Gastroesophageal sphincter (tissue), 4 donors: ENCODE results near the gene PIGZ. TPM values are rescaled to one million over a fixed set of nuclear protein-coding genes. Genes with fewer than 3 reads are reported as not detected.
"Not testable (repeated sequence)": the region's sequence is repeated elsewhere in the genome, so short reads cannot be mapped to it uniquely, and the experiment has no call there.

ENCODE experiments used
- ATAC-seq: fragments of 150-250 bp; one replicate; pipeline ENCODE4 v1.9.1; 2016; ENCODE audit warnings: mild to moderate bottlenecking, moderate library complexity
- H3K27ac ChIP-seq, 4 donors: fragments of 200-600 bp; sonication (generic) in 3 of 4; 1 replicate in 3 of 4; 2 replicates in 1 of 4; pipeline ENCODE4 v1.5.1; 2016 to 2019
- H3K27me3 ChIP-seq: fragments of 200-600 bp; sonication (generic); one replicate; pipeline ENCODE4 v1.5.1; 2019
- H3K36me3 ChIP-seq, 2 donors: fragments of 200-600 bp; sonication (generic); one replicate each; pipeline ENCODE4 v1.5.1; 2019; ENCODE audit warnings: control low read depth in 1 of 2
- H3K4me1 ChIP-seq, 3 donors: fragments of 200-600 bp; sonication (generic); 1 replicate in 2 of 3; 2 replicates in 1 of 3; pipeline ENCODE4 v1.5.1; 2016 to 2019; ENCODE audit warnings: control low read depth in 2 of 3
- H3K4me3 ChIP-seq, 2 donors: fragments of 200-600 bp; sonication (generic); one replicate each; pipeline ENCODE4 v1.5.1; 2019; ENCODE audit warnings: mild to moderate bottlenecking in 1 of 2, moderate library complexity in 1 of 2
- H3K9me3 ChIP-seq, 3 donors: fragments of 200-600 bp; sonication (generic); one replicate each; pipeline ENCODE4 v1.5.1; 2017 to 2019; ENCODE audit warnings: control low read depth in 2 of 3
- EP300 ChIP-seq: sonication (generic); formaldehyde crosslinking; IDR thresholded peaks from one replicate; pipeline ENCODE4 v1.6.1; 2017; ENCODE audit warnings: antibody characterized with exemption, mild to moderate bottlenecking
- POLR2A ChIP-seq, 2 donors: fragments of 450-650 bp; IDR thresholded peaks; one replicate each; pipeline ENCODE4 v1.6.1; 2017; ENCODE audit warnings: antibody characterized with exemption in 2 of 2, mild to moderate bottlenecking in 2 of 2, moderate library complexity in 1 of 2
- POLR2AphosphoS5 ChIP-seq: sonication (generic); formaldehyde crosslinking; IDR thresholded peaks from one replicate; pipeline ENCODE4 v1.6.1; 2017; ENCODE audit warnings: antibody characterized with exemption
- WGBS, 2 donors: methylation state at CpG; one replicate each; pipeline ENCODE4 v1.1.5; 2018; ENCODE audit warnings: low coverage in 1 of 2; 5-methylcytosine and 5-hydroxymethylcytosine counted together
- total RNA-seq, 4 donors: library from RNA; depleted of rRNA; stranded (reverse); fragments of >200 nt; gene quantifications; one replicate each; pipeline ENCODE4 v1.1.0, GENCODE V29; 2016
- TF ChIP-seq, protein P1 (sequence below), 4 experiments: fragments of 200-600 bp in 2 of 4; fragments of 450-650 bp in 2 of 4; sonication (generic) in 1 of 4; IDR thresholded peaks; one replicate each; pipeline ENCODE4 v1.5.1; 2017 to 2019; ENCODE audit warnings: antibody characterized with exemption in 4 of 4, mild to moderate bottlenecking in 2 of 4, moderate library complexity in 2 of 4

PIGZ gene
- total RNA-seq, 4 donors from 2014 or later: 5.0 to 15.3 (median 10.5) TPM

DNA sequence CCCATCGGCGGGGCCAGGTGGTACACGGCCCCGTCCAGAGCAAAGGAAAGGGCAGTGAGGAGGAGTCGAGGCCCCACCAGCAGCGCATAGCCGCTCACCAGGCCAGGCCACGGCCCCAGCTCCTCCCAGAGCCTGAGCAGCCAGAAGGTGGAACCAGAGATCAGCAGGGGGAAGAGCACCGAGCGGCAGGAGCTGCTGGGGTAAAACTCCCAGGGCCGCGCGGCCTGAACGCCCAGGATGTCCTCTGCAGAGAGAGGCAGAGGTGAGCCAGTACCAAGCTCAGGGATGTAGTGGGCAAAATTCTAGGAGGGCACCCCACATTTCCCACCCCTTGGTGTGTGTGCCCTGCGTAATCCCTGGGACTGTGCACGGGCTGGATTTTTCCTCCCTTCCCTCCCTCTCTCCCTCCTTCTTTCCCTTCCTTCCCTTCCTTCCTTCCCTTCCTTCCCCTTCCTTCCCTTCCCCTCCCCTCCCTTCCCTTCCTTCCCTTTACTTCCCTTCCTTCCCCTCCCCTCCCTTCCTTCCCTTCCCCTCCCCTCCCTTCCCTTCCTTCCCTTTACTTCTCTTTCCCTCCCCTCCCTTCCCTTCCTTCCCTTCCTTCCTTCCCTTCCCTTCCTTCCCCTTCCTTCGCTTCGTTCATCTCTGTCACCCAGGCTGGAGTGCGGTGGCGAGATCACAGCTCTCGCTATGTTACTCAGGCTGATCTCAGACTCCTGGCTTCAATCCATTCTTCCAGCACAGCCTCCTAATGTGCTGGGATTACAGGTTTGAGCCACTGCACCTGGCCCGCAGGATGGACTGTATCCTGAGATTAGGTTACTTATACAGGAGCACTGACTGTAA, 20.0 kb downstream of the PIGZ start:
- no peak for ATAC-seq
- H3K9me3 ChIP-seq: no peaks in the 10 kb centered on the region
- H3K27me3 ChIP-seq: no peaks in the 10 kb centered on the region
- no peak overlapping the region for H3K4me3 ChIP-seq
- 18 to 30% methylated on average over 5 of the region's 22 CpGs for WGBS, 2 donors
- peaks cover 0 to 42% of the 10 kb centered on the region in 2 donors for H3K36me3 ChIP-seq
- peaks cover 0 to 14% (median 2%) of the 10 kb centered on the region in 3 donors for H3K4me1 ChIP-seq
- no peak for TF ChIP-seq POLR2A (IDR thresholded peaks at IDR 0.05)
- TF ChIP-seq, protein P1, sequence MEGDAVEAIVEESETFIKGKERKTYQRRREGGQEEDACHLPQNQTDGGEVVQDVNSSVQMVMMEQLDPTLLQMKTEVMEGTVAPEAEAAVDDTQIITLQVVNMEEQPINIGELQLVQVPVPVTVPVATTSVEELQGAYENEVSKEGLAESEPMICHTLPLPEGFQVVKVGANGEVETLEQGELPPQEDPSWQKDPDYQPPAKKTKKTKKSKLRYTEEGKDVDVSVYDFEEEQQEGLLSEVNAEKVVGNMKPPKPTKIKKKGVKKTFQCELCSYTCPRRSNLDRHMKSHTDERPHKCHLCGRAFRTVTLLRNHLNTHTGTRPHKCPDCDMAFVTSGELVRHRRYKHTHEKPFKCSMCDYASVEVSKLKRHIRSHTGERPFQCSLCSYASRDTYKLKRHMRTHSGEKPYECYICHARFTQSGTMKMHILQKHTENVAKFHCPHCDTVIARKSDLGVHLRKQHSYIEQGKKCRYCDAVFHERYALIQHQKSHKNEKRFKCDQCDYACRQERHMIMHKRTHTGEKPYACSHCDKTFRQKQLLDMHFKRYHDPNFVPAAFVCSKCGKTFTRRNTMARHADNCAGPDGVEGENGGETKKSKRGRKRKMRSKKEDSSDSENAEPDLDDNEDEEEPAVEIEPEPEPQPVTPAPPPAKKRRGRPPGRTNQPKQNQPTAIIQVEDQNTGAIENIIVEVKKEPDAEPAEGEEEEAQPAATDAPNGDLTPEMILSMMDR (IDR thresholded peaks at IDR 0.05): peak in 1 of 4 experiments; percentile 17
- no peak overlapping the region for H3K27ac ChIP-seq

DNA sequence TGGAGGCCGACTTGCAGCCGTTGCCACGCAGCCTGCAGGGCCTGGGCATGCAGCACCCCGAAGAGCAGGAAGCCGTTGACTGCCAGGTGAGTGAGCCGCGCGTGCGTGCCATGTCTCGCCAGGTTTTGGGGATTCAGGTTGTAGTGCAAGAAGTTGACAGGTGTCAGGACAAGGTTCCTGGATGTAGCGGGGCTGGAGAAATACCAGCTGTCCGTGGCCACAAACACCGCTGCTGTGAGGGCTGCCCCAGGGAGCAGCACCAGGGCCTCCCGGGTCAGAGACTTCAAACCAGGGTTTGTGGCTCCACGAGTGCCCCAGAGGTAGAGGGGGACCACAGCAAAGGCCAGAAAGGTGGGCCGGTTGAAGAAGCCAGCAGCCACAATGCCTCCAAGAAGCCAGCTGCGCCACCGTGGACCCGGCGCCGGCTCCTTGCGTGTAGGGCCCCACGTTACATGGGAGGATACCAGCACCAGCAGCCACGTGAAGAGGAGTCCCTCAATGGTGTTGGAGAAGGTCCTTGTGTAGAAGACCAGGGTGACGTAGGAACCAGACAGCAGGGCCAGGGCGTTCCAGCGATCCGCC, 20.7 kb downstream of the PIGZ start:
- Histone ChIP-seq H3K36me3 (peaks cover 0 to 42% of the 10 kb centered on the region in 2 donors), H3K27me3 (no peaks in the 10 kb centered on the region), H3K4me3 (no peak overlapping the region), H3K9me3 (no peaks in the 10 kb centered on the region), H3K4me1 (peaks cover 0 to 21% (median 8%) of the 10 kb centered on the region in 3 donors), H3K27ac (no peak overlapping the region)
- no peak for ATAC-seq
- 88% methylated on average over 3 of the region's 28 CpGs; no CpG with 5 or more reads in 1 of the 2 donors for WGBS, 2 donors
- TF ChIP-seq, protein P1 (IDR thresholded peaks at IDR 0.05): no peak
- no peak for TF ChIP-seq EP300
- TF ChIP-seq POLR2AphosphoS5: no peak
- TF ChIP-seq POLR2A (IDR thresholded peaks at IDR 0.05): no peak

DNA sequence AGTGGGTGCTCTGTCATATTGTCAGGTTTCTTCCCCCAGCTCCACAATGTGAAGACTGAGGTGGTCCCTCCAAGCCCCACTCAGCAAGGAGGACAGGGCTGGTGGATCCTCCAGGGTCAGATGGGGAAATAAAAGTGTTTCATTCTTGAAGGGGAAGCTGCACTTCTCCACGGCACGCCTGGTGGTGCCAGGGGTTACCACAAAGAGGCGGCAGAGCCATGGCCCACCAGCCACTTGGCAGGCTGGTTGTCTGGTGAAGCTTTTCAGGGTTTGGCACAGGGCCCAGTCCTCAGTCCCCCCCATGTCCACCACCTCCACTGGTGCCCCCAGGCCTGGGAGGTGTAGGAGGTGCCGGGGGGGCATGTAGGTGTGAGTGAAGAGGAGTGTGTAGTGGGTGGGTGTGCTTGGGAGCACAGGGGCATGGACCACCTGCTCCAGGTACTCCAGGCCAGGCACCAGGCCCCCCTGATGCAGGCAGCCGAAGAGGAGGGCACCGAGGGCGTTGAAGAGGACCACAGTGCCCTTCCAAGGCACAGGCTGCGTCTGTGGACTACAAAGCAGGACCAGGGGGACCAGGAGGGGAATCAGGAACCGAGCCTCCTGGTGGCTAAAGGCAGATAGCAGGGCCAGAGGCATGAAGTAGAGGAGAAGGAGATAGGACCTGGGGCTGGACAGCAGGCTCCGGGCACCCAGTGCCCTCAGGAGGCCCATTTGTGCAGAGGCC, 21.3 kb downstream of the PIGZ start:
- ATAC-seq: no peak
- H3K9me3 ChIP-seq: no peaks in the 10 kb centered on the region
- TF ChIP-seq POLR2A (IDR thresholded peaks at IDR 0.05) (no peak), POLR2AphosphoS5 (no peak), EP300 (no peak)
- TF ChIP-seq, protein P1 (IDR thresholded peaks at IDR 0.05): no peak
- H3K27ac ChIP-seq: no peak overlapping the region
- peaks cover 0 to 42% of the 10 kb centered on the region in 2 donors for H3K36me3 ChIP-seq
- H3K4me1 ChIP-seq: peaks cover 0 to 21% (median 8%) of the 10 kb centered on the region in 3 donors
- no peaks in the 10 kb centered on the region for H3K27me3 ChIP-seq
- H3K4me3 ChIP-seq: no peak overlapping the region
- 50 to 100% methylated on average over 1 of the region's 10 CpGs for WGBS, 2 donors

DNA sequence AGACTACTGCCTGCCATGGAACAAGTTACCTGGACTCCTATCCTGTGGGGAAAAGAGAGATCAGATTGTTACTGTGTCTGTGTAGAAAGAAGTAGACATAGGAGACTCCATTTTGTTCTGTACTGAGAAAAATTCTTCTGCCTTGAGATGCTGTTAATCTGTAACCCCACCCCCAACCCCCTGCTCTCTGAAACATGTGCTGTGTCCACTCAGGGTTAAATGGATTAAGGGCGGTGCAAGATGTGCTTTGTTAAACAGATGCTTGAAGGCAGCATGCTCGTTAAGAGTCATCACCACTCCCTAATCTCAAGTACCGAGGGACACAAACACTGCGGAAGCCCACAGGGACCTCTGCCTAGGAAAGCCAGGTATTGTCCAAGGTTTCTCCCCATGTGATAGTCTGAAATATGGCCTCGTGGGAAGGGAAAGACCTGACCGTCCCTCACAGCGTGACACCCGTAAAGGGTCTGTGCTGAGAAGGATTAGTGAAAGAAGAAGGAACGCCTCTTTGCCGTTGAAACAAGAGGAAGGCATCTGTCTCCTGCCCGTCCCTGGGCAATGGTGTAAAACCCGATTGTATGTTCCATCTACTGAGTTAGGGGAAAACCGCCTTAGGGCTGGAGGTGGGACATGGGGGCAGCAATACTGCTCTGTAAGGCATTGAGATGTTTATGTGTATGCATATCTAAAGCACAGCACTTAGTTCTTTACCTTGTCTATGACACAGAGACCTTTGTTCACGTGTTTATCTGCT, 24.4 kb downstream of the PIGZ start:
- 77 to 80% methylated on average over 1 to 11 of the region's 14 CpGs for WGBS, 2 donors

DNA sequence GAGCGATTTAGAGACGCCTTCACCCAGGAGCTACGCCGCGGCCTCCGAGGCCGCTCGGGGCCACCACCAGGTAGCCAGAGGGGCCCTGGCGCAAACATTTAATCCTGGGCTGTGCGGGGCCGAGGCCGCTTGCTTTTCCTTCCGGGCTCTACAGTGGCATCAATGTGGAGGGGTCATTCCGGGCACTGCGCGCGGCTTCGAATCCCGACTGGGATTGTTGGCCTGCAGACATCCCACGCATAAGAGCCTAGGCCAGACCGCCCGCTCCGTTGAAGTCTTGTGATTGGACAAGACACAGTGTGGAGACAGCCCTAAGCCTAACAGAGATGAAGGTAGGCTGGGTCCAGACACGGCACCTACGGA, 25.7 kb downstream of the PIGZ start:
- Histone ChIP-seq H3K27ac (peak overlapping the region; percentile 64 to 96 (median 96)), H3K4me3 (peak overlapping the region; percentile 83 to 86), H3K9me3 (no peaks in the 10 kb centered on the region), H3K27me3 (no peaks in the 10 kb centered on the region), H3K36me3 (peaks cover 0 to 39% of the 10 kb centered on the region in 2 donors), H3K4me1 (peaks cover 0 to 40% (median 15%) of the 10 kb centered on the region in 3 donors)
- ATAC-seq: peak; percentile 0
- 0% methylated on average over 2 of the region's 25 CpGs; no CpG with 5 or more reads in 1 of the 2 donors for WGBS, 2 donors
- TF ChIP-seq POLR2AphosphoS5 (no peak), EP300 (no peak), POLR2A (IDR thresholded peaks at IDR 0.05) (no peak)

More for the DNA sequence above, 24.4 kb downstream of the PIGZ start:
- H3K9me3 ChIP-seq, H3K4me3 ChIP-seq, H3K27ac ChIP-seq, H3K27me3 ChIP-seq, ATAC-seq: not testable (repeated sequence)
- H3K36me3 ChIP-seq: peaks cover 0 to 26% of the 10 kb centered on the region in 2 donors
- H3K4me1 ChIP-seq: peaks cover 0 to 40% (median 15%) of the 10 kb centered on the region in 3 donors
